ENCODE data around the gene IGFALS.

DNA sequence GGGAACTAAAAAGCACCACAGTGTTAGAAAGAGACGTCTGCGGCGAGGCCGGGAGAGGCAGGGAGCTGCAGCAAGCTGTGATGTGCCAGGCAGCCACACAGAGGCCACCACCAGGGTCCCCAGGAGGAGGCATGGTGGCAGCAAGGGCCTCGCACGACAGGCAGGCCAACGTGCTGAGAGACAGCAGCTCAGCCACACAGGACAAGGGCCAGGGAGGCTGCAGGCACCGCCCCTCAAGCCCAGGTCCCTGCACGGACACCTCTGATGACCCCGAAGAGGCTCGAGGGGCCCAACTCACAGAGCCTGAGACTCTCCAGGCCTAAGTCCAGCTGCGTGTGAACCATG lies 27.4 kb upstream of the IGFALS start:
- TF ChIP-seq, protein P1, sequence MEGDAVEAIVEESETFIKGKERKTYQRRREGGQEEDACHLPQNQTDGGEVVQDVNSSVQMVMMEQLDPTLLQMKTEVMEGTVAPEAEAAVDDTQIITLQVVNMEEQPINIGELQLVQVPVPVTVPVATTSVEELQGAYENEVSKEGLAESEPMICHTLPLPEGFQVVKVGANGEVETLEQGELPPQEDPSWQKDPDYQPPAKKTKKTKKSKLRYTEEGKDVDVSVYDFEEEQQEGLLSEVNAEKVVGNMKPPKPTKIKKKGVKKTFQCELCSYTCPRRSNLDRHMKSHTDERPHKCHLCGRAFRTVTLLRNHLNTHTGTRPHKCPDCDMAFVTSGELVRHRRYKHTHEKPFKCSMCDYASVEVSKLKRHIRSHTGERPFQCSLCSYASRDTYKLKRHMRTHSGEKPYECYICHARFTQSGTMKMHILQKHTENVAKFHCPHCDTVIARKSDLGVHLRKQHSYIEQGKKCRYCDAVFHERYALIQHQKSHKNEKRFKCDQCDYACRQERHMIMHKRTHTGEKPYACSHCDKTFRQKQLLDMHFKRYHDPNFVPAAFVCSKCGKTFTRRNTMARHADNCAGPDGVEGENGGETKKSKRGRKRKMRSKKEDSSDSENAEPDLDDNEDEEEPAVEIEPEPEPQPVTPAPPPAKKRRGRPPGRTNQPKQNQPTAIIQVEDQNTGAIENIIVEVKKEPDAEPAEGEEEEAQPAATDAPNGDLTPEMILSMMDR (IDR thresholded peaks at IDR 0.05; ENCODE audit: insufficient read depth, low read length, poor library complexity, severe bottlenecking), result no peak
- TF ChIP-seq EZH2phosphoT487 (conservative IDR thresholded peaks at IDR 0.05; ENCODE audit: low read length), result no peak
